Activated CD4-positive, alpha-beta memory T cell treated with anti-CD3 and anti-CD28 coated beads, Interleukin-2, amount 10 ng/mL, durations not matched to agents 7 days and 5 days (primary cell): ENCODE measurements around the gene FBXO24. TPM values are rescaled to one million over a fixed set of nuclear protein-coding genes. Genes with fewer than 3 reads are reported as not detected.
"Not testable (repeated sequence)": the region's sequence is repeated elsewhere in the genome, so short reads cannot be mapped to it uniquely, and the experiment has no call there.

ENCODE experiments used
- CTCF ChIA-PET: fragments of 350-600 bp; sonication (Branson Sonifier 250); formaldehyde crosslinking; loops from one replicate; lab custom pipeline; 2021; ENCODE audit warnings: antibody characterized with exemption, inconsistent platforms; lab: Charles Lee
- POLR2A ChIA-PET: fragments of 350-600 bp; sonication (Branson Sonifier 250); formaldehyde crosslinking; loops from one replicate; lab custom pipeline; 2021; ENCODE audit warnings: antibody characterized with exemption; lab: Charles Lee
- DNase-seq: peaks from one replicate; pipeline ENCODE4 v3.0.0-alpha.2; 2020
- H3K27ac Mint-ChIP-seq: one replicate; pipeline ENCODE4 v1.8.0; 2021; ENCODE audit warnings: mild to moderate bottlenecking, mixed read lengths
- H3K27me3 Mint-ChIP-seq: one replicate; pipeline ENCODE4 v1.8.0; 2021; ENCODE audit warnings: mixed read lengths
- H3K36me3 Mint-ChIP-seq: one replicate; pipeline ENCODE4 v1.8.0; 2021; ENCODE audit warnings: low read depth, mixed read lengths
- H3K4me1 Mint-ChIP-seq: one replicate; pipeline ENCODE4 v1.8.0; 2021; ENCODE audit warnings: mixed read lengths
- H3K4me3 Mint-ChIP-seq: one replicate; pipeline ENCODE4 v1.8.0; 2021; ENCODE audit warnings: mild to moderate bottlenecking, mixed read lengths
- H3K9me3 Mint-ChIP-seq: one replicate; pipeline ENCODE4 v1.8.0; 2021; ENCODE audit warnings: mixed read lengths
- total RNA-seq, 2 experiments: library from RNA; stranded (reverse); gene quantifications; one replicate each; pipeline ENCODE4 v1.2.3, GENCODE V29; 2021

Gene FBXO24
- total RNA-seq, 2 experiments from 2014 or later = 1.8 to 2.7 TPM

GRCh38 chr7:100561491-100562194 lies 24.5 kb upstream of the FBXO24 start:
- CTCF ChIA-PET = interaction anchor here (2.2 to 11.1 kb wide), 2 partner anchors 15 to 88 kb away, joined by 6 to 144 read pairs; no protein-coding TSS in a partner anchor
- Mint-ChIP-seq H3K9me3 (no peaks in the 10 kb centered on the region), H3K36me3 (peaks cover 31% of the 10 kb centered on the region), H3K27me3 (no peaks in the 10 kb centered on the region), H3K4me3 (no peak overlapping the region), H3K27ac (no peak overlapping the region), H3K4me1 (peaks cover 11% of the 10 kb centered on the region)
- no peak for DNase-seq
- POLR2A ChIA-PET = interaction anchor here (0.7 kb wide), 1 partner anchor 90 kb away, joined by 3 read pairs; no protein-coding TSS in a partner anchor

- Mint-ChIP-seq H3K36me3 (peaks cover 25% of the 10 kb centered on the region), H3K4me1 (peaks cover 15% of the 10 kb centered on the region), H3K9me3 (no peaks in the 10 kb centered on the region), H3K4me3 (no peak overlapping the region), H3K27ac (no peak overlapping the region), H3K27me3 (no peaks in the 10 kb centered on the region)
- no peak for DNase-seq
- ChIA-PET POLR2A (no interaction called here), CTCF (interaction anchor here (0.9 to 11.1 kb wide), 4 partner anchors 16 to 130 kb away, joined by 3 to 144 read pairs (median 18); partner anchors contain the start of gene GIGYF1)
Measured at GRCh38 chr7:100562195-100563099, 23.7 kb upstream of the FBXO24 start.

GRCh38 chr7:100563100-100563564 lies 23.0 kb upstream of the FBXO24 start:
- no peak overlapping the region for H3K27ac Mint-ChIP-seq
- no peaks in the 10 kb centered on the region for H3K9me3 Mint-ChIP-seq
- peaks cover 22% of the 10 kb centered on the region for H3K4me1 Mint-ChIP-seq
- no peaks in the 10 kb centered on the region for H3K27me3 Mint-ChIP-seq
- H3K36me3 Mint-ChIP-seq = peaks cover 25% of the 10 kb centered on the region
- CTCF ChIA-PET = interaction anchor here (0.8 to 11.1 kb wide), 12 partner anchors 8 to 163 kb away, joined by 3 to 144 read pairs (median 6); partner anchors contain the start of genes AGFG2, FBXO24, GIGYF1 and LRCH4
- DNase-seq = no peak
- POLR2A ChIA-PET = interaction anchor here (0.8 to 2.6 kb wide), 2 partner anchors 23 to 85 kb away, joined by 4 to 12 read pairs; partner anchors contain the start of genes FBXO24 and LRCH4
- no peak overlapping the region for H3K4me3 Mint-ChIP-seq

- H3K9me3 Mint-ChIP-seq = no peaks in the 10 kb centered on the region
- H3K4me3 Mint-ChIP-seq = no peak overlapping the region
- CTCF ChIA-PET = interaction anchor here (0.7 to 11.1 kb wide), 21 partner anchors 9 to 287 kb away, joined by 3 to 144 read pairs (median 4); partner anchors contain the start of genes AGFG2, FBXO24, GIGYF1 and LRCH4
- POLR2A ChIA-PET = interaction anchor here (0.8 to 2.6 kb wide), 5 partner anchors 19 to 141 kb away, joined by 3 to 12 read pairs (median 4); partner anchors contain the start of genes FBXO24, LRCH4 and POP7
- peak overlapping the region; percentile 49 for H3K27ac Mint-ChIP-seq
- peak; percentile 83 for DNase-seq
- H3K27me3 Mint-ChIP-seq = no peaks in the 10 kb centered on the region
- peaks cover 25% of the 10 kb centered on the region for H3K36me3 Mint-ChIP-seq
- H3K4me1 Mint-ChIP-seq = peaks cover 28% of the 10 kb centered on the region
Measured at GRCh38 chr7:100563809-100564400, 22.2 kb upstream of the FBXO24 start.

GRCh38 chr7:100564405-100564804 lies 21.7 kb upstream of the FBXO24 start:
- H3K4me3 Mint-ChIP-seq, H3K27me3 Mint-ChIP-seq, H3K9me3 Mint-ChIP-seq, DNase-seq, H3K27ac Mint-ChIP-seq: not testable (repeated sequence)
- CTCF ChIA-PET = interaction anchor here (0.6 to 11.1 kb wide), 21 partner anchors 9 to 286 kb away, joined by 3 to 144 read pairs (median 4); partner anchors contain the start of genes AGFG2, FBXO24, GIGYF1 and LRCH4
- H3K4me1 Mint-ChIP-seq = peaks cover 30% of the 10 kb centered on the region
- H3K36me3 Mint-ChIP-seq = peaks cover 25% of the 10 kb centered on the region
- POLR2A ChIA-PET = interaction anchor here (1.0 to 2.6 kb wide), 5 partner anchors 19 to 141 kb away, joined by 3 to 12 read pairs (median 3); partner anchors contain the start of genes FBXO24, LRCH4 and POP7

- no peak overlapping the region for H3K27ac Mint-ChIP-seq
- DNase-seq = no peak
- CTCF ChIA-PET = interaction anchor here (0.6 to 11.1 kb wide), 14 partner anchors 10 to 285 kb away, joined by 3 to 144 read pairs (median 6); partner anchors contain the start of genes AGFG2, FBXO24, GIGYF1 and LRCH4
- no peak overlapping the region for H3K4me3 Mint-ChIP-seq
- H3K9me3 Mint-ChIP-seq = no peaks in the 10 kb centered on the region
- H3K36me3 Mint-ChIP-seq = peaks cover 23% of the 10 kb centered on the region
- peaks cover 34% of the 10 kb centered on the region for H3K4me1 Mint-ChIP-seq
- H3K27me3 Mint-ChIP-seq = no peaks in the 10 kb centered on the region
- POLR2A ChIA-PET = interaction anchor here (0.6 to 2.6 kb wide), 5 partner anchors 18 to 140 kb away, joined by 3 to 12 read pairs (median 3); partner anchors contain the start of genes FBXO24, LRCH4 and POP7
Measured at GRCh38 chr7:100565133-100565571, 21.0 kb upstream of the FBXO24 start.

- Mint-ChIP-seq H3K4me1 (peaks cover 41% of the 10 kb centered on the region), H3K9me3 (no peaks in the 10 kb centered on the region), H3K4me3 (no peak overlapping the region), H3K27me3 (no peaks in the 10 kb centered on the region), H3K27ac (no peak overlapping the region), H3K36me3 (peaks cover 19% of the 10 kb centered on the region)
- ChIA-PET POLR2A (interaction anchor here (0.6 to 2.0 kb wide), 7 partner anchors 15 to 91 kb away, joined by 3 to 7 read pairs (median 4); partner anchors contain the start of genes AGFG2, FBXO24 and LRCH4), CTCF (interaction anchor here (1.0 to 11.1 kb wide), 8 partner anchors 20 to 139 kb away, joined by 5 to 144 read pairs (median 6); partner anchors contain the start of genes FBXO24, GIGYF1, LRCH4 and POP7)
- no peak for DNase-seq
Measured at GRCh38 chr7:100566018-100566531, 20.1 kb upstream of the FBXO24 start.

- Mint-ChIP-seq H3K9me3 (no peaks in the 10 kb centered on the region), H3K4me1 (peaks cover 50% of the 10 kb centered on the region), H3K36me3 (peaks cover 21% of the 10 kb centered on the region), H3K4me3 (no peak overlapping the region), H3K27ac (peak overlapping the region; percentile 16), H3K27me3 (no peaks in the 10 kb centered on the region)
- DNase-seq = no peak
- CTCF ChIA-PET = interaction anchor here (1.5 kb wide), 1 partner anchor 139 kb away, joined by 6 read pairs; the partner anchor contains the start of gene POP7
- POLR2A ChIA-PET = interaction anchor here (0.9 to 2.0 kb wide), 9 partner anchors 14 to 113 kb away, joined by 3 to 7 read pairs (median 4); partner anchors contain the start of genes AGFG2, FBXO24, LRCH4 and TSC22D4
Measured at GRCh38 chr7:100567031-100567730, 18.9 kb upstream of the FBXO24 start.

- Mint-ChIP-seq H3K4me3 (no peak overlapping the region), H3K9me3 (no peaks in the 10 kb centered on the region), H3K4me1 (peaks cover 50% of the 10 kb centered on the region), H3K36me3 (peaks cover 17% of the 10 kb centered on the region), H3K27me3 (no peaks in the 10 kb centered on the region), H3K27ac (peak overlapping the region; percentile 40)
- ChIA-PET POLR2A (interaction anchor here (1.0 to 2.0 kb wide), 7 partner anchors 16 to 112 kb away, joined by 3 to 7 read pairs (median 4); partner anchors contain the start of genes AGFG2, FBXO24, LRCH4 and TSC22D4), CTCF (interaction anchor here (1.5 kb wide), 1 partner anchor 138 kb away, joined by 6 read pairs; the partner anchor contains the start of gene POP7)
- DNase-seq = no peak
Measured at GRCh38 chr7:100567751-100568175, 18.4 kb upstream of the FBXO24 start.

GRCh38 chr7:100568176-100568895 lies 17.8 kb upstream of the FBXO24 start:
- ChIA-PET POLR2A (interaction anchor here (0.7 to 2.0 kb wide), 9 partner anchors 15 to 137 kb away, joined by 3 to 10 read pairs (median 5); partner anchors contain the start of genes AGFG2, FBXO24, LRCH4 and POP7), CTCF (interaction anchor here (0.7 to 1.6 kb wide), 5 partner anchors 8 to 137 kb away, joined by 3 to 8 read pairs (median 5); partner anchors contain the start of genes FBXO24, LRCH4 and POP7)
- Mint-ChIP-seq H3K27ac (peak overlapping the region; percentile 40), H3K4me3 (no peak overlapping the region), H3K27me3 (no peaks in the 10 kb centered on the region), H3K4me1 (peaks cover 50% of the 10 kb centered on the region), H3K9me3 (no peaks in the 10 kb centered on the region), H3K36me3 (peaks cover 14% of the 10 kb centered on the region)
- no peak for DNase-seq
